ENCODE data around the gene PPM1H.

PPM1H gene

DNA sequence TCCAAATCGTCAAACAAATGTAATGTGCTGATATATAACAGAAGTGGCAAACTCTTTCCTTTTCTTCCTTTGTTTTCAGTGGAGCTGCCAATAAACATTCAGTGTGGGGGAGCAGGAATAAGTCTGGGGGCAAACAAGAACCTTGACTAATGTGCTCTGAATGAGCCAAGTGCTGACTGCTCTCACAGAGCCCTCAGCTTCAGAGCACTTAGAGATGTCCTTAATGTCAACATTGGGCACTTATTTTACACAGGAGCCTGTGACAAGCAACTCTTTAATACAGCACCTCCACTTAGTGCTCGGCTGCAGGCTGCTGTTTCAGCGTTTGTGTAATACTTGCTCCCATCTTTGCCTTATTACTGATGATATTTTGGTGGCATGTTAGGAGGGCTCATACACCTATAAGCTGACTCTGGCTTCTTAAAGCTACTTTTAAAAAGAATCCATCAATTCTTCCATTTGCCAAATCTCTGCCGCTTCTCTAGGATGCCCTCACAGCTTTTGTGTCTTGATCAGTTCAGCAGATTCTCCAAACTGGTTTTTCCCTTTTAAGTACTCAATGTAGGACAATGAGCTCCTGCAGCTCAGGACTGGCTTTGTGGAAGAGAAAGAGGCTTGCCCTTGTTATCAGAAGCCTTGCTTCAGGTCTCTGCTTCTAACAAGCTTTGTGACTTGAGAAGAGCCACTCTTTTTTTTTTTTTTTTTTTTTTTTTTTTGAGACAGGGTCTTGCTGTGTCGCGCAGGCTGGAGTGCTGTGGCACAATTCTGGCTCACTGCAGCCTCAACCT is 261.7 kb downstream of the PPM1H start (continued):
- TF ChIP-seq ZNF274 (IDR thresholded peaks at IDR 0.05; ENCODE audit: low read length), result no peak
- no peak for TF ChIP-seq ZNF274 (tag by site-specific recombination; IDR thresholded peaks at IDR 0.05; ENCODE audit: borderline replicate concordance)
- TF ChIP-seq SETDB1 (IDR thresholded peaks at IDR 0.05; ENCODE audit: insufficient read length, low read length), result no peak
- no peak for TF ChIP-seq SCRT1 (tag by site-specific recombination; IDR thresholded peaks at IDR 0.05; ENCODE audit: borderline replicate concordance)
- no peak for TF ChIP-seq KLF9 (tag by site-specific recombination; IDR thresholded peaks at IDR 0.05; ENCODE audit: low read depth)
- no peak for TF ChIP-seq ZBTB48 (tag by site-specific recombination; IDR thresholded peaks at IDR 0.05)
- no peak for TF ChIP-seq ZNF140 (tag by site-specific recombination; IDR thresholded peaks at IDR 0.05)
- no peak for TF ChIP-seq ZNF501 (tag by site-specific recombination; IDR thresholded peaks at IDR 0.05)
- TF ChIP-seq ZNF473 (tag by site-specific recombination; IDR thresholded peaks at IDR 0.05), result no peak
- no peak for TF ChIP-seq ZNF292 (tag by site-specific recombination; IDR thresholded peaks at IDR 0.05; ENCODE audit: borderline replicate concordance, low read depth)
- TF ChIP-seq, protein P1, sequence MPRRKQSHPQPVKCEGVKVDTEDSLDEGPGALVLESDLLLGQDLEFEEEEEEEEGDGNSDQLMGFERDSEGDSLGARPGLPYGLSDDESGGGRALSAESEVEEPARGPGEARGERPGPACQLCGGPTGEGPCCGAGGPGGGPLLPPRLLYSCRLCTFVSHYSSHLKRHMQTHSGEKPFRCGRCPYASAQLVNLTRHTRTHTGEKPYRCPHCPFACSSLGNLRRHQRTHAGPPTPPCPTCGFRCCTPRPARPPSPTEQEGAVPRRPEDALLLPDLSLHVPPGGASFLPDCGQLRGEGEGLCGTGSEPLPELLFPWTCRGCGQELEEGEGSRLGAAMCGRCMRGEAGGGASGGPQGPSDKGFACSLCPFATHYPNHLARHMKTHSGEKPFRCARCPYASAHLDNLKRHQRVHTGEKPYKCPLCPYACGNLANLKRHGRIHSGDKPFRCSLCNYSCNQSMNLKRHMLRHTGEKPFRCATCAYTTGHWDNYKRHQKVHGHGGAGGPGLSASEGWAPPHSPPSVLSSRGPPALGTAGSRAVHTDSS (tag by site-specific recombination; IDR thresholded peaks at IDR 0.05), result no peak
- TF ChIP-seq GLI2 (tag by site-specific recombination; IDR thresholded peaks at IDR 0.05; ENCODE audit: borderline replicate concordance, low read depth), result no peak
- no peak for TF ChIP-seq ZNF571 (tag by site-specific recombination; IDR thresholded peaks at IDR 0.05)

DNA sequence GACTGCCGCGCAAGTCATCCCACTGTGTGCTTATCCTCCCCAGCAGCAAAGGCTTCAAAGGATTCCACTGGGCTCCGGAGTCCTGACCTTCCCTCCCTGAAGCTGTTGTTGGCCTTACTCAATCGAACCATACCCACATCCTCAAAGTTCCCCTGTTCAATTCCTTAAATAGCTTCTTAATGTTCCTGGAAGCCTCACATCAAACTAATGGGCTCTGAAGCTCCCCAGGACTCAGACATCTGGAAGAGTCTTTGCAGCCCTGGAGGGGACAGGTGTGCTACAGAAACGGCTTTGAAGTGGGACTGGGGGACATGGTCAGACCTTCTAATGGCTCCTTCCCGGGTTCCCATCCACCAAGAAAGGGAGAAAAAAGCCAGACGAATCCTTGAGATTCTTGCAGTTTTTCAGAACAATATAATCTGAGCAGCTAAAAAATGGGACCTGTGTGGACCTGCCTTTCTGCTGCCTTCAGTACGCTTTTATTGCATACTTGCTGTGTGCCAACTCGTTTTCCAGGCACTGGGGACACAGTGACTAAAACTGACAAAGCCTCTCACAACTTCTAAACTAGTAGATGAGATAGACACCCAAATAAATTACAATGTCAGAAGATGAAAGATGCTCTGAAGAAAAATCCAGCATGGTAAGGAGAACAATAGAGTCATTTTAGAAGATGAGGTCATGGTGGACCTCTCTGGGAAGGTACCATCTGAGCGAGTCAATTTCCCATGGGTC is 263.8 kb downstream of the PPM1H start:
- H3K4me3 ChIP-seq (ENCODE audit: low read depth, low read length), result no peak overlapping the region
- H3K27ac ChIP-seq (ENCODE audit: extremely low read depth, low read depth, low read length), result no peak overlapping the region
- no peaks in the 10 kb centered on the region for H3K9me3 ChIP-seq (ENCODE audit: control insufficient read depth, insufficient read depth, low read depth, low read length)
- ChIA-PET POLR2A (no interaction called here), CTCF (no interaction called here)
- H3K36me3 ChIP-seq (ENCODE audit: control insufficient read depth in 2 of 2, insufficient read depth in 1 of 2, low read length in 2 of 2), result peaks cover 0 to 18% of the 10 kb centered on the region in 2 experiments; a peak in 1 of 3 replicates
- H3K4me1 ChIP-seq (ENCODE audit: control insufficient read depth, insufficient read depth, low read length), result no peaks in the 10 kb centered on the region
- TF ChIP-seq SP7 (tag by site-specific recombination; IDR thresholded peaks at IDR 0.05) (no peak), ZNF354C (tag by site-specific recombination; IDR thresholded peaks at IDR 0.05; ENCODE audit: borderline replicate concordance, low read depth) (no peak), PRDM1 (tag by site-specific recombination; IDR thresholded peaks at IDR 0.05) (no peak), ZNF426 (tag by site-specific recombination; IDR thresholded peaks at IDR 0.05) (no peak), MZF1 (tag by site-specific recombination; IDR thresholded peaks at IDR 0.05; ENCODE audit: borderline replicate concordance) (no peak)
- TF ChIP-seq, protein P2, sequence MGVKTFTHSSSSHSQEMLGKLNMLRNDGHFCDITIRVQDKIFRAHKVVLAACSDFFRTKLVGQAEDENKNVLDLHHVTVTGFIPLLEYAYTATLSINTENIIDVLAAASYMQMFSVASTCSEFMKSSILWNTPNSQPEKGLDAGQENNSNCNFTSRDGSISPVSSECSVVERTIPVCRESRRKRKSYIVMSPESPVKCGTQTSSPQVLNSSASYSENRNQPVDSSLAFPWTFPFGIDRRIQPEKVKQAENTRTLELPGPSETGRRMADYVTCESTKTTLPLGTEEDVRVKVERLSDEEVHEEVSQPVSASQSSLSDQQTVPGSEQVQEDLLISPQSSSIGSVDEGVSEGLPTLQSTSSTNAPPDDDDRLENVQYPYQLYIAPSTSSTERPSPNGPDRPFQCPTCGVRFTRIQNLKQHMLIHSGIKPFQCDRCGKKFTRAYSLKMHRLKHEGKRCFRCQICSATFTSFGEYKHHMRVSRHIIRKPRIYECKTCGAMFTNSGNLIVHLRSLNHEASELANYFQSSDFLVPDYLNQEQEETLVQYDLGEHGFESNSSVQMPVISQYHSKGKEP (tag by site-specific recombination; IDR thresholded peaks at IDR 0.05), result no peak
- TF ChIP-seq, protein P3, sequence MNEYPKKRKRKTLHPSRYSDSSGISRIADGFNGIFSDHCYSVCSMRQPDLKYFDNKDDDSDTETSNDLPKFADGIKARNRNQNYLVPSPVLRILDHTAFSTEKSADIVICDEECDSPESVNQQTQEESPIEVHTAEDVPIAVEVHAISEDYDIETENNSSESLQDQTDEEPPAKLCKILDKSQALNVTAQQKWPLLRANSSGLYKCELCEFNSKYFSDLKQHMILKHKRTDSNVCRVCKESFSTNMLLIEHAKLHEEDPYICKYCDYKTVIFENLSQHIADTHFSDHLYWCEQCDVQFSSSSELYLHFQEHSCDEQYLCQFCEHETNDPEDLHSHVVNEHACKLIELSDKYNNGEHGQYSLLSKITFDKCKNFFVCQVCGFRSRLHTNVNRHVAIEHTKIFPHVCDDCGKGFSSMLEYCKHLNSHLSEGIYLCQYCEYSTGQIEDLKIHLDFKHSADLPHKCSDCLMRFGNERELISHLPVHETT (tag by site-specific recombination; IDR thresholded peaks at IDR 0.05), result no peak
- TF ChIP-seq, protein P4, sequence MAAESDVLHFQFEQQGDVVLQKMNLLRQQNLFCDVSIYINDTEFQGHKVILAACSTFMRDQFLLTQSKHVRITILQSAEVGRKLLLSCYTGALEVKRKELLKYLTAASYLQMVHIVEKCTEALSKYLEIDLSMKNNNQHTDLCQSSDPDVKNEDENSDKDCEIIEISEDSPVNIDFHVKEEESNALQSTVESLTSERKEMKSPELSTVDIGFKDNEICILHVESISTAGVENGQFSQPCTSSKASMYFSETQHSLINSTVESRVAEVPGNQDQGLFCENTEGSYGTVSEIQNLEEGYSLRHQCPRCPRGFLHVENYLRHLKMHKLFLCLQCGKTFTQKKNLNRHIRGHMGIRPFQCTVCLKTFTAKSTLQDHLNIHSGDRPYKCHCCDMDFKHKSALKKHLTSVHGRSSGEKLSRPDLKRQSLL (tag by site-specific recombination; IDR thresholded peaks at IDR 0.05), result no peak
- TF ChIP-seq, protein P5, sequence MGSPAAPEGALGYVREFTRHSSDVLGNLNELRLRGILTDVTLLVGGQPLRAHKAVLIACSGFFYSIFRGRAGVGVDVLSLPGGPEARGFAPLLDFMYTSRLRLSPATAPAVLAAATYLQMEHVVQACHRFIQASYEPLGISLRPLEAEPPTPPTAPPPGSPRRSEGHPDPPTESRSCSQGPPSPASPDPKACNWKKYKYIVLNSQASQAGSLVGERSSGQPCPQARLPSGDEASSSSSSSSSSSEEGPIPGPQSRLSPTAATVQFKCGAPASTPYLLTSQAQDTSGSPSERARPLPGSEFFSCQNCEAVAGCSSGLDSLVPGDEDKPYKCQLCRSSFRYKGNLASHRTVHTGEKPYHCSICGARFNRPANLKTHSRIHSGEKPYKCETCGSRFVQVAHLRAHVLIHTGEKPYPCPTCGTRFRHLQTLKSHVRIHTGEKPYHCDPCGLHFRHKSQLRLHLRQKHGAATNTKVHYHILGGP (tag by site-specific recombination; IDR thresholded peaks at IDR 0.05), result no peak
